Coronary artery (tissue), 2 donors: Measurements from ENCODE around the gene SPHK2.

ENCODE experiments used
- DNase-seq: peaks from one replicate; pipeline ENCODE4 v3.0.0-alpha.2; 2017; ENCODE audit warnings: low spot score
- H3K27ac ChIP-seq, 2 donors: fragments of 200-600 bp; sonication (generic); one replicate each; pipeline ENCODE4 v1.5.1; 2016 to 2019
- H3K4me3 ChIP-seq: fragments of 200-600 bp; sonication (generic); 2 replicates; pipeline ENCODE4 v1.5.1; 2016; ENCODE audit warnings: mild to moderate bottlenecking, moderate library complexity
- CTCF ChIP-seq: fragments of 200-600 bp; sonication (generic); IDR thresholded peaks from one replicate; pipeline ENCODE4 v1.5.1; 2019; ENCODE audit warnings: antibody characterized with exemption

SPHK2 gene

GRCh38 chr19:48635263-48635965 lies 16.1 kb downstream of the SPHK2 start:
- peak overlapping the region; percentile 80 for H3K4me3 ChIP-seq
- peak overlapping the region; percentile 88 to 95 for H3K27ac ChIP-seq
- peak; percentile 81 for DNase-seq
- no peak for TF ChIP-seq CTCF

GRCh38 chr19:48635966-48636858 lies 16.9 kb downstream of the SPHK2 start:
- Histone ChIP-seq H3K27ac (peak overlapping the region; percentile 88 to 95), H3K4me3 (peak overlapping the region; percentile 80)
- no peak for DNase-seq
- TF ChIP-seq CTCF: no peak

GRCh38 chr19:48636859-48637448 lies 17.6 kb downstream of the SPHK2 start, which contains the start of gene DBP:
TSS of gene DBP (minus strand) at chr19:48637379. CDS start at chr19:48636994, 385 bp downstream.
- Histone ChIP-seq H3K27ac (peak within 1 kb of the TSS; percentile 88 to 95), H3K4me3 (peak within 1 kb of the TSS; percentile 80)
- peak; percentile 88 for DNase-seq
- TF ChIP-seq CTCF: no peak

GRCh38 chr19:48637449-48637947 lies 18.2 kb downstream of the SPHK2 start:
- DNase-seq: peak; percentile 99
- Histone ChIP-seq H3K27ac (peak overlapping the region; percentile 88 to 95), H3K4me3 (peak overlapping the region; percentile 80)
- TF ChIP-seq CTCF: no peak

DNA sequence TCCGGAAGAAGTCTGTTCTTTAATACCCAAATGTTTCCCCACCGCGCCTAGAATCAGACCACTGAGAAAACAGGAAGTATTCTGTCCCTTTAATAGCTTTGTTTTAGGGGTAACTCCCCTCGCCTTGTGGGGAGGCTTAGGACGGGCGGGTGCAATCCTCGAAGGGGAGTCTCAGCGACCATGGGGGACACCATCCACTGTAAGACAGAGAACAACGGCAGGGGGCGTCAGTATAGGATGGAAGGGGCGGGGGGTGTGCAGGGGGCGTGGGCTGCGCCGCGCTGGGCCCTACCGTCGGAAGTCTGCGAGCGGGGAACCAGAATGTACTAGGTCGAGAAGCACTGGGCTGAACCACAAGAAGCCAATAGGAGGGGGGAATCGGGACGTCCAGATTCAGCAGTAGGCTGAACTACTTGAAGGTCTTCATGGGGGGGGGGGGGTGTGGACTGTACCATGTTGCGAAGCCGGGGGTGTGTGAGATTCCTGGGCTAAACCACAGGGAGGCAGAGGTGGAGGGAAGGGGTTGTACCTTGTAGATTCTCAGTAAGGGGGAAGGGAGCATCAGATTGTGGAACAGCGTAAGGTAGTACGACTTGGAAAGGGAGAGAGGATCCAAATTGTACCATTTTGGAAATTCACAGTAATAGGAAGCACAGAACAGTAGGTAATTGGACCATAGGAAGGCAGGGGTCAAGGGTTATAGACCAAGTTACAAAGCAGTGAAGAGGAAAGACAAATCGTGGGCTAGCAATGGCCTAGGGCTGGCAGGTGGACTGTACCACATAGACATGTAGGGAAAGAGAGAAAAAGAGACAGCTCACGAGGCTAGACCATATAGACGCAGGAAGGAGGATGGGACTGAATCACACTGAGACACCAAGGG lies 18.9 kb downstream of the SPHK2 start:
- Histone ChIP-seq H3K4me3 (peak overlapping the region; percentile 80), H3K27ac (peak overlapping the region; percentile 88 to 95)
- peak; percentile 94 for DNase-seq
- no peak for TF ChIP-seq CTCF

GRCh38 chr19:48638831-48639381 lies 19.6 kb downstream of the SPHK2 start:
- peak overlapping the region; percentile 80 for H3K4me3 ChIP-seq
- H3K27ac ChIP-seq: peak overlapping the region; percentile 88 to 95
- no peak for DNase-seq
- TF ChIP-seq CTCF: no peak
